Peyer's patch (tissue), 4 donors: ENCODE results near the gene NOS1AP. TPM values are rescaled to one million over a fixed set of nuclear protein-coding genes. Genes with fewer than 3 reads are reported as not detected.

Source experiments
- DNase-seq, 3 donors: peaks; one replicate each; pipeline ENCODE4 v3.0.0-alpha.2; 2017 to 2019
- H3K27ac ChIP-seq, 4 donors: fragments of 200-600 bp; sonication (generic); one replicate each; pipeline ENCODE4 v1.5.1; 2016 to 2019
- H3K27me3 ChIP-seq, 2 donors: fragments of 200-600 bp; sonication (generic); one replicate each; pipeline ENCODE4 v1.5.1; 2019
- H3K36me3 ChIP-seq, 3 donors: fragments of 200-600 bp; sonication (generic); one replicate each; pipeline ENCODE4 v1.5.1; 2016 to 2019
- H3K4me1 ChIP-seq, 4 donors: fragments of 200-600 bp; sonication (generic); one replicate each; pipeline ENCODE4 v1.5.1; 2016 to 2019
- H3K4me3 ChIP-seq, 4 donors: fragments of 200-600 bp; sonication (generic); 1 replicate in 3 of 4; 2 replicates in 1 of 4; pipeline ENCODE4 v1.5.1; 2016 to 2019; ENCODE audit warnings: mild to moderate bottlenecking in 1 of 4
- H3K9me3 ChIP-seq, 4 donors: fragments of 200-600 bp; sonication (generic); one replicate each; pipeline ENCODE4 v1.5.1; 2016 to 2019; ENCODE audit warnings: mild to moderate bottlenecking in 1 of 4
- CTCF ChIP-seq, 6 experiments: fragments of 450-650 bp in 4 of 6; fragments of 200-600 bp in 2 of 6; sonication (generic) in 1 of 6; IDR thresholded peaks; one replicate each; pipeline ENCODE4 v1.5.1; 2017 to 2019; ENCODE audit warnings: antibody characterized with exemption in 6 of 6, mild to moderate bottlenecking in 3 of 6, moderate library complexity in 1 of 6
- POLR2A ChIP-seq, 2 donors: fragments of 450-650 bp; IDR thresholded peaks; one replicate each; pipeline ENCODE4 v1.5.1; 2017; ENCODE audit warnings: antibody characterized with exemption in 2 of 2, mild to moderate bottlenecking in 2 of 2, moderate library complexity in 2 of 2
- total RNA-seq, 4 donors: library from RNA; depleted of rRNA; stranded (reverse); fragments of >200 nt; gene quantifications; one replicate each; pipeline ENCODE4 v1.1.0, GENCODE V29; 2016

NOS1AP gene
- total RNA-seq, 4 donors from 2014 or later, result 6.3 to 18.5 (median 11.9) TPM

GRCh38 chr1:162094723-162095122, 25.2 kb downstream of the NOS1AP start:
- Histone ChIP-seq H3K27me3 (no peaks in the 10 kb centered on the region), H3K4me1 (no peaks in the 10 kb centered on the region), H3K4me3 (no peak overlapping the region), H3K27ac (no peak overlapping the region), H3K36me3 (no peaks in the 10 kb centered on the region), H3K9me3 (no peaks in the 10 kb centered on the region)
- DNase-seq, result no peak
- TF ChIP-seq CTCF (IDR thresholded peaks at IDR 0.05), result no peak
- no peak for TF ChIP-seq POLR2A (IDR thresholded peaks at IDR 0.05)

GRCh38 chr1:162107911-162108310, 38.4 kb downstream of the NOS1AP start:
- H3K27ac ChIP-seq, result no peak overlapping the region
- H3K36me3 ChIP-seq, result no peaks in the 10 kb centered on the region
- H3K4me1 ChIP-seq, result no peaks in the 10 kb centered on the region
- no peak for DNase-seq
- H3K9me3 ChIP-seq, result no peaks in the 10 kb centered on the region
- no peak for TF ChIP-seq CTCF (IDR thresholded peaks at IDR 0.05)
- TF ChIP-seq POLR2A (IDR thresholded peaks at IDR 0.05), result no peak
- H3K4me3 ChIP-seq, result no peak overlapping the region
- no peaks in the 10 kb centered on the region for H3K27me3 ChIP-seq

- TF ChIP-seq POLR2A (IDR thresholded peaks at IDR 0.05) (no peak), CTCF (IDR thresholded peaks at IDR 0.05) (no peak)
- DNase-seq, result no peak
- Histone ChIP-seq H3K27me3 (no peaks in the 10 kb centered on the region), H3K36me3 (no peaks in the 10 kb centered on the region), H3K4me1 (no peaks in the 10 kb centered on the region), H3K9me3 (no peaks in the 10 kb centered on the region), H3K27ac (no peak overlapping the region), H3K4me3 (no peak overlapping the region)
Observed at GRCh38 chr1:162108426-162108825, 38.9 kb downstream of the NOS1AP start.

GRCh38 chr1:162110910-162111309, 41.4 kb downstream of the NOS1AP start:
- no peak for DNase-seq
- Histone ChIP-seq H3K4me3 (no peak overlapping the region), H3K4me1 (no peaks in the 10 kb centered on the region), H3K9me3 (no peaks in the 10 kb centered on the region), H3K36me3 (no peaks in the 10 kb centered on the region), H3K27ac (no peak overlapping the region), H3K27me3 (no peaks in the 10 kb centered on the region)
- TF ChIP-seq POLR2A (IDR thresholded peaks at IDR 0.05) (no peak), CTCF (IDR thresholded peaks at IDR 0.05) (no peak)

GRCh38 chr1:162111572-162111971, 42.1 kb downstream of the NOS1AP start:
- H3K4me3 ChIP-seq, result no peak overlapping the region
- no peak for TF ChIP-seq CTCF (IDR thresholded peaks at IDR 0.05)
- no peak for TF ChIP-seq POLR2A (IDR thresholded peaks at IDR 0.05)
- H3K27ac ChIP-seq, result no peak overlapping the region
- no peaks in the 10 kb centered on the region for H3K36me3 ChIP-seq
- H3K4me1 ChIP-seq, result no peaks in the 10 kb centered on the region
- DNase-seq, result no peak
- no peaks in the 10 kb centered on the region for H3K27me3 ChIP-seq
- no peaks in the 10 kb centered on the region for H3K9me3 ChIP-seq

GRCh38 chr1:162113419-162113818, 43.9 kb downstream of the NOS1AP start:
- Histone ChIP-seq H3K4me3 (no peak overlapping the region), H3K36me3 (no peaks in the 10 kb centered on the region), H3K27ac (no peak overlapping the region), H3K4me1 (no peaks in the 10 kb centered on the region), H3K9me3 (no peaks in the 10 kb centered on the region), H3K27me3 (no peaks in the 10 kb centered on the region)
- TF ChIP-seq CTCF (IDR thresholded peaks at IDR 0.05) (no peak), POLR2A (IDR thresholded peaks at IDR 0.05) (no peak)
- no peak for DNase-seq
